Pancreas (tissue), 10 donors: ENCODE measurements around the gene GRK5. TPM values are rescaled to one million over a fixed set of nuclear protein-coding genes. Genes with fewer than 3 reads are reported as not detected.

ENCODE experiments used
- ATAC-seq, 4 donors: fragments of 200-7000 bp; cut with Tn5 transposase; one replicate each; pipeline versions ENCODE4 v1.8.0 to v1.9.1; 2020; ENCODE audit warnings: mild to moderate bottlenecking in 4 of 4, moderate library complexity in 4 of 4
- DNase-seq, 6 donors: peaks; one replicate each; pipeline ENCODE4 v3.0.0-alpha.2; 2020
- FAIRE-seq: peaks from 2 replicates; lab custom pipeline; 2012; peaks lifted over from hg19 to GRCh38; lab: Jason Lieb, UNC
- H3K27ac ChIP-seq, 4 donors: fragments of 200-600 bp; sonication (generic); 1 replicate in 3 of 4; 2 replicates in 1 of 4; pipeline versions ENCODE4 v1.5.0 to v1.8.0; 2020
- H3K27me3 ChIP-seq, 4 donors: fragments of 200-600 bp; one replicate each; pipeline ENCODE4 v1.8.0; 2021
- H3K36me3 ChIP-seq, 3 donors: fragments of 200-600 bp; sonication (generic) in 1 of 3; one replicate each; pipeline versions ENCODE4 v1.5.0 to v1.8.0; 2020 to 2021
- H3K4me1 ChIP-seq, 3 donors: fragments of 200-600 bp; one replicate each; pipeline ENCODE4 v1.8.0; 2021
- H3K4me3 ChIP-seq, 4 donors: fragments of 200-600 bp; sonication (generic) in 2 of 4; one replicate each; pipeline versions ENCODE4 v1.5.0 to v1.8.0; 2020 to 2021
- H3K9me3 ChIP-seq, 4 donors: fragments of 200-600 bp; one replicate each; pipeline ENCODE4 v1.8.0; 2021
- WGBS, 2 donors: extraction: QIAGEN DNeasy Blood & Tissue Kit; methylation state at CpG; one replicate each; pipeline ENCODE4 v1.1.7; 2013; 5-methylcytosine and 5-hydroxymethylcytosine counted together
- intact Hi-C, 3 donors: fragments of 100-400 bp; cut with DNase I; formaldehyde crosslinking; loops; one replicate each; pipeline versions ENCODE4 v1.11.1 to v1.14.2; 2022
- polyA plus RNA-seq, 2 donors: library from polyadenylated mRNA; stranded (reverse); fragments of 200-250 nt; gene quantifications; one replicate each; pipeline ENCODE4 v1.2.3, GENCODE V29; 2013
- total RNA-seq, 6 donors: library from RNA; stranded (reverse); fragmentation: NEBNext Ultra II Directional in 4 of 6; extraction: Animal tissue kit (Norgen Biotek cat#: 25700) in 4 of 6; gene quantifications; one replicate each; pipeline versions ENCODE4 v1.2.1 to v1.2.4, GENCODE V29; 2021 to 2023
- TF ChIP-seq, protein P1 (sequence below), 4 donors: fragments of 200-600 bp; sonication (generic) in 3 of 4; IDR thresholded peaks; one replicate each; pipeline versions ENCODE4 v1.5.0 to v1.8.0; 2021; ENCODE audit warnings: antibody characterized with exemption in 4 of 4
- donor health status: healthy with polysubstance abuse.
- donor health status: DM: no; HTN: no; CAD: no; lungs with moderate emphysema.
- donor health status: DM: no; HTN: no; CAD: no.
- donor health status: control.
- donor health status: control.
- donor health status: Bipolar disorder and iron deficiency.
- donor health status: DM: yes; HTN: yes; CAD: no.
- donor health status: DM: no; HTN: no; CAD: no.
- donor health status: DM: no; HTN: no; CAD: no.
- donor health status: DM: yes; HTN: yes; CAD: no.

Gene GRK5
- total and polyA plus RNA-seq, 8 donors, result 1.4 to 6.0 (median 2.5) TPM

DNA sequence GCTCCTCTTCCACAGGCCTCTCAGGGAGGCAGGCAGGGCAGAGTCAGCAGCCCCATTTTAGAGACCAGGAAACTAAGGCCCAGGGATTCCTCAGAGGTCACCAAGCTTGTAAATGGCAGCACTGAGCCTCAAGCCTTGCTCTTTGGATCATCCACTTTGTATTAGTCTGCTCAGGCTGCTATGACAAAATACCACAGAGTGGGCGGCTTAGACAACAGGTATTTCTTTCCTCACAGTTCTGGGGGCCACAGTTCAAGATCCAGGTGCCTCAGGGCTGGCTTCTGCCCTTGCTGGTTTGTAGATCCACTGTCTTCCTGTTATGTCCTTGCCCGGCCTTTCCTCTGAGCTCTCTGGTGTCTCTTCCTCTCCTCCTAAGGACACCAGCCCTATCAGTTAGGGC, 151.2 kb downstream of the GRK5 start:
- ATAC-seq, result no peak
- 93% methylated on average over 2 of the region's 2 CpGs for WGBS, 2 donors
- DNase-seq, result no peak
- Histone ChIP-seq H3K4me3 (no peak overlapping the region), H3K9me3 (no peaks in the 10 kb centered on the region), H3K36me3 (no peaks in the 10 kb centered on the region), H3K27ac (no peak overlapping the region), H3K4me1 (peaks cover 0 to 9% (median 7%) of the 10 kb centered on the region in 3 donors), H3K27me3 (no peaks in the 10 kb centered on the region)
- TF ChIP-seq, protein P1, sequence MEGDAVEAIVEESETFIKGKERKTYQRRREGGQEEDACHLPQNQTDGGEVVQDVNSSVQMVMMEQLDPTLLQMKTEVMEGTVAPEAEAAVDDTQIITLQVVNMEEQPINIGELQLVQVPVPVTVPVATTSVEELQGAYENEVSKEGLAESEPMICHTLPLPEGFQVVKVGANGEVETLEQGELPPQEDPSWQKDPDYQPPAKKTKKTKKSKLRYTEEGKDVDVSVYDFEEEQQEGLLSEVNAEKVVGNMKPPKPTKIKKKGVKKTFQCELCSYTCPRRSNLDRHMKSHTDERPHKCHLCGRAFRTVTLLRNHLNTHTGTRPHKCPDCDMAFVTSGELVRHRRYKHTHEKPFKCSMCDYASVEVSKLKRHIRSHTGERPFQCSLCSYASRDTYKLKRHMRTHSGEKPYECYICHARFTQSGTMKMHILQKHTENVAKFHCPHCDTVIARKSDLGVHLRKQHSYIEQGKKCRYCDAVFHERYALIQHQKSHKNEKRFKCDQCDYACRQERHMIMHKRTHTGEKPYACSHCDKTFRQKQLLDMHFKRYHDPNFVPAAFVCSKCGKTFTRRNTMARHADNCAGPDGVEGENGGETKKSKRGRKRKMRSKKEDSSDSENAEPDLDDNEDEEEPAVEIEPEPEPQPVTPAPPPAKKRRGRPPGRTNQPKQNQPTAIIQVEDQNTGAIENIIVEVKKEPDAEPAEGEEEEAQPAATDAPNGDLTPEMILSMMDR (IDR thresholded peaks at IDR 0.05), result no peak
- FAIRE-seq, result no peak
- intact Hi-C loops, result no loop called here

DNA sequence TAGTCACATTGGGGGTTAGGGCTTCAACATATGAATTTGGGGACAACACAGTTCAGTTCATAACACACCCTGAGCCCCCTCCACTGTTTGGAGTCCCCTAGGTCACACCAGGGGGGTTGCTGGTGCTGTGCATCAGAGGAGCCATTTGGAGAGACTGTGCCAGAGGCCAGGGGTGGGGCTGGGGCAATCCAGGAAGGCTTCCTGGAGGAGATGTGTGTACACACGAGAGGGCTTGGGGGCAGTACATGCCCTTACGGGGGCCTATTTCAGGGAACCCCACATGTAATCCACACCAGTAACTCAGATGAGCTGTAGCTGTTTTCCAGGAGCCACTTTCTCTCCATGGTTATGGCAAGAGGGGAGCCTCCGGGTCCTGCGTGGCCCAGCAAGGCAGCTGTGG, 151.7 kb downstream of the GRK5 start:
- FAIRE-seq (no peak), DNase-seq (no peak), ATAC-seq (no peak)
- intact Hi-C loops, result no loop called here
- H3K9me3 ChIP-seq, result no peaks in the 10 kb centered on the region
- H3K36me3 ChIP-seq, result no peaks in the 10 kb centered on the region
- H3K4me1 ChIP-seq, result peaks cover 0 to 9% (median 7%) of the 10 kb centered on the region in 3 donors
- TF ChIP-seq, protein P1 (IDR thresholded peaks at IDR 0.05), result no peak
- no peaks in the 10 kb centered on the region for H3K27me3 ChIP-seq
- WGBS, 2 donors, result 94 to 98% methylated on average over 4 of the region's 4 CpGs
- H3K4me3 ChIP-seq, result no peak overlapping the region
- H3K27ac ChIP-seq, result no peak overlapping the region

DNA sequence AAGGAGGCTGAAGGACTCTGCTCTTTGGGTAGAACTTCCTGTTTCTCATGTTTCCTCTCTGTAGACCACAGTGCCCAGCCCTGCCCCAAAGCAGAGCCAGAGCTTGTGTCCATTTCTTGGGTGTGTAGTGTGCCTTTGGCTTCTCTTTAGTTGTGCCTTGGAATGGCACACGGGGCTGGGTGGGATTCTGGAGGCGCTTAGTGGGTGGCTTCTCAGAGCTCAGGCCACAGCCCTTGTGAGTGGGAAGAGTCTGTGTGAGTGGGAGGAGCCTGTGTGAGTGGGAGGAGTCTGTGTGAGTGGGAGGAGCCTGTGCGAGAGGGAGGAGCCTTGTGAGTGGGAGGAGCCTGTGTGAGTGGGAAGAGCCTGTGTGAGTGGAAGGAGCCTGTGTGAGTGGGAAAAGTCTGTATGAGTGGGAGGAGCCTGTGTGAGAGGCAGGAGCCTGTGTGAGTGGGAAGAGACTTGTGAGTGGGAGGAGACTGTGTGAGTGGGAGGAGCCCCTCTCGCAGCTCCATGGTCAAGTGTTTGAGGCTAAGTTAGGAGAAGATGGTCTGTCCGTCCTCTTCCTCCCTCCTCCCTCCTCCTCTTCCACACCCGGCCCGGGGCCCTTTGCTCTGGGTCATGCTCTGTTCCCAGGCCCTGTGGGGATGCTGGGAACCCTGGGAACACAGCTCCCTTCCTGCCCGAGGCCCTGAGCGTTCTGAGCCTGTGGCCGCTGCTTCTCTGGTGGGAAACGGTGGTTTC, 153.0 kb downstream of the GRK5 start:
- H3K27ac ChIP-seq, result no peak overlapping the region
- ATAC-seq (no peak), FAIRE-seq (no peak), DNase-seq (no peak)
- intact Hi-C loops, result no loop called here
- no peaks in the 10 kb centered on the region for H3K9me3 ChIP-seq
- peaks cover 0 to 17% (median 12%) of the 10 kb centered on the region in 3 donors for H3K4me1 ChIP-seq
- 89 to 91% methylated on average over 8 to 11 of the region's 11 CpGs for WGBS, 2 donors
- H3K36me3 ChIP-seq, result no peaks in the 10 kb centered on the region
- no peak overlapping the region for H3K4me3 ChIP-seq
- no peaks in the 10 kb centered on the region for H3K27me3 ChIP-seq
- TF ChIP-seq, protein P1 (IDR thresholded peaks at IDR 0.05), result no peak

DNA sequence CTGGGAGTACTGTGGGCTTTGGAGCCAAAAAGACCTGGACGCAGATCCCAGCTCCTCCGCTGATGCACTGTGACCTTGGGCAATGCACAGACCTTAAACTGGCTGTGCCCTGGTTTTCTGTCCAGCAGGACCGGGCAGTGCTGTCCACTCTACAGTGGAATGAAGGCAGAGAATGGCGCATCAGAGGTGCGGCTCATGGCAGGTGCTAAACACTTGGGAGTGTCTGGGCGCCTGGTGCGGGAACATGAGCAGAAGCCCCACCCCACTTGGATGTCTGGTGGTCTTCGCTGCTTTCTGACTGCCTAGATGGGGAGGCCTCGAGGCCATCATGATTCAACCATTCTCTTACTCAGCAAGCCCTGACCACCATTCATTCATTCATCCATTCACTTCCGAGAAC, 153.7 kb downstream of the GRK5 start:
- DNase-seq (no peak), ATAC-seq (no peak), FAIRE-seq (no peak)
- TF ChIP-seq, protein P1 (IDR thresholded peaks at IDR 0.05), result no peak
- H3K27ac ChIP-seq, result no peak overlapping the region
- H3K27me3 ChIP-seq, result no peaks in the 10 kb centered on the region
- WGBS, 2 donors, result 95 to 97% methylated on average over 10 of the region's 10 CpGs
- H3K4me1 ChIP-seq, result peaks cover 0 to 19% (median 12%) of the 10 kb centered on the region in 3 donors
- no peaks in the 10 kb centered on the region for H3K36me3 ChIP-seq
- no peaks in the 10 kb centered on the region for H3K9me3 ChIP-seq
- intact Hi-C loops, result no loop called here
- no peak overlapping the region for H3K4me3 ChIP-seq

DNA sequence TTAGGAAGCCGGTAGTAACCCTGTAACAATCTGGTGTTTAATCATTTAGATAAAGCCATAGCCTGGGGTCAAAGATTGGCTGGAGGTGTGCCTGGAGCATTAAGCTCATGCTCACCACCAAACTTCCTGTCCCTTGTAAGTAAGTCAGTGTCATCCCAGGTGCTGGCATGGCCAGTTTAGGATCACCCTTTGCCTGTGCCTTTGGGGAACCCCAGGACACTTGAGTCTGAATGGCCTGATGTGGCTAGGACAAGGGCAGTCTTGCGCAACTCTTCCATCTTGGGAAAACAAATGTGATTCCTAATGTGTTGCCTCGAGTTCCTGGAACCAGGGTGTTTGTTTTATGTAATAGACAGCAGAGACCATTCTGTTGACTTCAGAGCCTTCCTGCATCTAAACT, 154.8 kb downstream of the GRK5 start:
- H3K36me3 ChIP-seq, result no peaks in the 10 kb centered on the region
- FAIRE-seq (no peak), ATAC-seq (peak in 3 of 4 donors; percentile 41 to 70 (median 63)), DNase-seq (peak in 1 of 6 donors; percentile 42)
- WGBS, 2 donors, result 33 to 39% methylated on average over 3 of the region's 3 CpGs
- no peaks in the 10 kb centered on the region for H3K9me3 ChIP-seq
- H3K4me1 ChIP-seq, result peaks cover 0 to 19% (median 12%) of the 10 kb centered on the region in 3 donors
- intact Hi-C loops, result no loop called here
- no peak overlapping the region for H3K4me3 ChIP-seq
- no peak overlapping the region for H3K27ac ChIP-seq
- TF ChIP-seq, protein P1 (IDR thresholded peaks at IDR 0.05), result no peak
- H3K27me3 ChIP-seq, result no peaks in the 10 kb centered on the region
